H1 (cell line): Measurements from ENCODE around the gene ATG7. TPM values are rescaled to one million over a fixed set of nuclear protein-coding genes. Genes with fewer than 3 reads are reported as not detected.

Experiments used
- CTCF ChIA-PET: fragments of 300-600 bp; sonication (Branson Sonifier 250); formaldehyde crosslinking; loops from one replicate; lab custom pipeline; 2021; ENCODE audit not compliant: partially characterized antibody; lab: Charles Lee
- POLR2A ChIA-PET: fragments of 300-600 bp; sonication (Branson Sonifier 250); formaldehyde crosslinking; loops from one replicate; lab custom pipeline; 2021; ENCODE audit warnings: inconsistent platforms; ENCODE audit not compliant: partially characterized antibody; lab: Charles Lee
- DNase-seq, 2 experiments: peaks; one replicate each; pipeline versions ENCODE4 v3.0.0 to v3.0.0-alpha.2; 2010 to 2022; ENCODE audit warnings: low spot score in 2 of 2, low read depth in 1 of 2, mixed read lengths in 1 of 2
- FAIRE-seq: peaks from 2 replicates; lab custom pipeline; 2011; peaks lifted over from hg19 to GRCh38; lab: Jason Lieb, UNC
- H2AFZ ChIP-seq: 2 replicates; pipeline ENCODE4 v1.8.1; 2012; ENCODE audit warnings: low read length, inconsistent platforms
- H2AK5ac ChIP-seq: 2 replicates; pipeline ENCODE4 v1.6.1; 2013; ENCODE audit warnings: low read depth, low read length
- H2BK120ac ChIP-seq: replicated peaks from 2 replicates; pipeline ENCODE3; 2013; ENCODE audit warnings: low read depth, low read length, inconsistent platforms
- H2BK12ac ChIP-seq: 2 replicates; pipeline ENCODE4 v1.6.1; 2013; ENCODE audit warnings: low read depth, low read length
- H2BK15ac ChIP-seq: 2 replicates; pipeline ENCODE4 v1.6.1; 2013; ENCODE audit warnings: low read length
- H2BK20ac ChIP-seq: 2 replicates; pipeline ENCODE4 v1.6.1; 2013; ENCODE audit warnings: low read length
- H2BK5ac ChIP-seq: 2 replicates; pipeline ENCODE4 v1.6.1; 2013; ENCODE audit warnings: low read depth, low read length
- H3K14ac ChIP-seq: 2 replicates; pipeline ENCODE4 v1.6.1; 2013; ENCODE audit warnings: inconsistent platforms; ENCODE audit not compliant: insufficient read length
- H3K18ac ChIP-seq: 2 replicates; pipeline ENCODE4 v1.6.1; 2013; ENCODE audit warnings: low read length; ENCODE audit errors: extremely low read depth
- H3K23ac ChIP-seq: 2 replicates; pipeline ENCODE4 v1.6.1; 2013; ENCODE audit warnings: inconsistent platforms; ENCODE audit not compliant: insufficient read length
- H3K23me2 ChIP-seq: 2 replicates; pipeline ENCODE4 v1.6.1; 2013; ENCODE audit warnings: low read depth, low read length
- H3K27ac ChIP-seq: 2 replicates; pipeline ENCODE4 v1.6.1; 2011; ENCODE audit warnings: low read depth, low read length, inconsistent platforms
- H3K27me3 ChIP-seq, 4 experiments: replicated peaks in 1 of 4; 1 replicate in 1 of 4; 2 replicates in 3 of 4; pipeline versions ENCODE4 v1.6.1 to v1.8.1; 2011 to 2013; ENCODE audit warnings: low read length in 3 of 4, mild to moderate bottlenecking in 3 of 4, inconsistent platforms in 2 of 4, mixed read lengths in 2 of 4, moderate library complexity in 1 of 4; ENCODE audit not compliant: control insufficient read depth in 3 of 4, insufficient read depth in 3 of 4; ENCODE audit errors: extremely low read depth in 1 of 4
- H3K36me3 ChIP-seq, 4 experiments: 2 replicates each; pipeline versions ENCODE4 v1.6.1 to v1.8.1; 2011 to 2013; ENCODE audit warnings: mild to moderate bottlenecking in 4 of 4, low read length in 3 of 4, moderate library complexity in 2 of 4, control low read depth in 1 of 4, inconsistent platforms in 1 of 4; ENCODE audit not compliant: insufficient read depth in 4 of 4, control insufficient read depth in 2 of 4
- H3K4ac ChIP-seq: replicated peaks from 2 replicates; pipeline ENCODE3; 2013; ENCODE audit warnings: low read length, low read depth, mixed read lengths, inconsistent platforms; ENCODE audit not compliant: insufficient read length
- H3K4me1 ChIP-seq, 4 experiments: replicated peaks in 1 of 4; 1 replicate in 1 of 4; 2 replicates in 3 of 4; pipeline versions ENCODE4 v1.6.1 to v1.8.1; 2011 to 2013; ENCODE audit warnings: low read length in 3 of 4, inconsistent platforms in 2 of 4, mixed read lengths in 1 of 4; ENCODE audit not compliant: insufficient read depth in 4 of 4, control insufficient read depth in 3 of 4
- H3K4me2 ChIP-seq, 2 experiments: 2 replicates each; pipeline versions ENCODE4 v1.6.1 to v1.8.1; 2011 to 2013; ENCODE audit warnings: low read depth in 2 of 2, low read length in 2 of 2, control low read depth in 1 of 2, inconsistent platforms in 1 of 2, mild to moderate bottlenecking in 1 of 2; ENCODE audit not compliant: insufficient read depth in 1 of 2
- H3K4me3 ChIP-seq, 4 experiments: fragments of 200-600, 300-600 bp in 1 of 4; sonication (generic), shearing (Covaris generic), sonication (Bioruptor Twin) in 1 of 4; 2 replicates each; pipeline versions ENCODE4 v1.5.1 to v1.8.1; 2011 to 2016; ENCODE audit warnings: low read length in 4 of 4, low read depth in 3 of 4, control low read depth in 2 of 4, inconsistent platforms in 2 of 4, mild to moderate bottlenecking in 2 of 4, mixed read lengths in 1 of 4, moderate library complexity in 1 of 4; ENCODE audit not compliant: insufficient read depth in 2 of 4; ENCODE audit errors: extremely low read depth in 1 of 4
- H3K56ac ChIP-seq: replicated peaks from 2 replicates; pipeline ENCODE3; 2013; ENCODE audit warnings: low read depth, mild to moderate bottlenecking, mixed read lengths, low read length, inconsistent platforms; ENCODE audit not compliant: insufficient read length
- H3K79me1 ChIP-seq: 2 replicates; pipeline ENCODE4 v1.6.1; 2013; ENCODE audit warnings: low read depth, low read length, control low read depth
- H3K79me2 ChIP-seq, 2 experiments: 2 replicates each; pipeline versions ENCODE4 v1.6.1 to v1.8.1; 2012 to 2013; ENCODE audit warnings: low read length in 2 of 2, mild to moderate bottlenecking in 2 of 2, inconsistent platforms in 1 of 2; ENCODE audit not compliant: insufficient read depth in 2 of 2, control insufficient read depth in 1 of 2
- H3K9ac ChIP-seq, 4 experiments: replicated peaks in 1 of 4; 1 replicate in 1 of 4; 2 replicates in 3 of 4; pipeline versions ENCODE4 v1.6.1 to v1.8.1; 2011 to 2013; ENCODE audit warnings: low read depth in 3 of 4, low read length in 3 of 4, control low read depth in 2 of 4, mild to moderate bottlenecking in 2 of 4, moderate library complexity in 2 of 4, inconsistent platforms in 1 of 4; ENCODE audit errors: extremely low read depth in 1 of 4
- H3K9me3 ChIP-seq, 2 experiments: 2 replicates each; pipeline versions ENCODE4 v1.6.1 to v1.8.1; 2012 to 2013; ENCODE audit warnings: mild to moderate bottlenecking in 2 of 2, moderate library complexity in 2 of 2, control low read depth in 1 of 2, inconsistent platforms in 1 of 2, low read depth in 1 of 2, low read length in 1 of 2, mixed read lengths in 1 of 2; ENCODE audit not compliant: insufficient read depth in 2 of 2
- H4K20me1 ChIP-seq, 2 experiments: replicated peaks in 1 of 2; 2 replicates each; pipeline versions ENCODE3 to v1.8.1; 2011 to 2013; ENCODE audit warnings: inconsistent platforms in 2 of 2, low read length in 2 of 2, mild to moderate bottlenecking in 1 of 2; ENCODE audit not compliant: insufficient read depth in 2 of 2, control insufficient read depth in 1 of 2
- H4K5ac ChIP-seq: 2 replicates; pipeline ENCODE4 v1.6.1; 2013; ENCODE audit warnings: low read length, low read depth, mixed read lengths, inconsistent platforms; ENCODE audit not compliant: insufficient read length
- H4K8ac ChIP-seq: 2 replicates; pipeline ENCODE4 v1.8.0; 2013; ENCODE audit warnings: mild to moderate bottlenecking, moderate library complexity, low read length, inconsistent platforms; ENCODE audit not compliant: insufficient read depth; ENCODE audit errors: extremely low read depth
- H4K91ac ChIP-seq: replicated peaks from 2 replicates; pipeline ENCODE3; 2013; ENCODE audit warnings: low read length, mixed read lengths, inconsistent platforms; ENCODE audit not compliant: insufficient read length
- ASH2L ChIP-seq: fragments of 200-600, 300-600 bp; sonication (generic); IDR thresholded peaks from one replicate; pipeline ENCODE4 v1.7.1; 2017; ENCODE audit warnings: low read length
- BACH1 ChIP-seq: IDR thresholded peaks from 2 replicates; pipeline ENCODE4 v1.6.1; 2012; ENCODE audit warnings: low read length, improper control_type of control experiment
- BCL11A ChIP-seq, 2 experiments: IDR thresholded peaks; one replicate each; pipeline ENCODE4 v1.6.1; 2011; ENCODE audit warnings: low read depth in 2 of 2, low read length in 2 of 2, mild to moderate bottlenecking in 2 of 2
- CTBP2 ChIP-seq: IDR thresholded peaks from 2 replicates; pipeline ENCODE4 v1.7.0; 2011; ENCODE audit warnings: borderline replicate concordance, mild to moderate bottlenecking, moderate library complexity, mixed read lengths, low read length; ENCODE audit not compliant: insufficient read depth, insufficient read length
- GABPA ChIP-seq: IDR thresholded peaks from 2 replicates; pipeline ENCODE4 v1.6.1; 2011; ENCODE audit warnings: mild to moderate bottlenecking, low read length, moderate library complexity, borderline replicate concordance; ENCODE audit not compliant: insufficient read depth
- GTF2F1 ChIP-seq: IDR thresholded peaks from 2 replicates; pipeline ENCODE4 v1.6.1; 2012; ENCODE audit warnings: low read depth, low read length, improper control_type of control experiment, borderline replicate concordance
- JUND ChIP-seq: IDR thresholded peaks from 2 replicates; pipeline ENCODE4 v1.6.1; 2011; ENCODE audit warnings: mild to moderate bottlenecking, improper control_type of control experiment, low read length
- POLR2A ChIP-seq, 2 experiments: IDR thresholded peaks; 1 replicate in 1 of 2; 2 replicates in 1 of 2; pipeline ENCODE4 v1.6.1; 2011; ENCODE audit warnings: low read depth in 2 of 2, low read length in 2 of 2, mild to moderate bottlenecking in 2 of 2; ENCODE audit errors: control extremely low read depth in 1 of 2
- RFX5 ChIP-seq: IDR thresholded peaks from 2 replicates; pipeline ENCODE4 v1.6.1; 2011; ENCODE audit warnings: low read depth, low read length, improper control_type of control experiment, borderline replicate concordance
- SIN3A ChIP-seq, 2 experiments: IDR thresholded peaks in 1 of 2; conservative IDR thresholded peaks in 1 of 2; 2 replicates each; pipeline ENCODE4 v1.6.1; 2011 to 2012; ENCODE audit warnings: low read length in 2 of 2, improper control_type of control experiment in 1 of 2, low read depth in 1 of 2, mild to moderate bottlenecking in 1 of 2
- SP4 ChIP-seq: IDR thresholded peaks from 2 replicates; pipeline ENCODE4 v1.6.1; 2012; ENCODE audit warnings: low read length, inconsistent platforms
- SRF ChIP-seq: IDR thresholded peaks from 2 replicates; pipeline ENCODE4 v1.6.1; 2011; ENCODE audit warnings: mild to moderate bottlenecking, low read depth, low read length, moderate library complexity
- USF2 ChIP-seq: IDR thresholded peaks from 2 replicates; pipeline ENCODE4 v1.6.1; 2011; ENCODE audit warnings: low read length, improper control_type of control experiment
- WGBS, 2 experiments: shearing (Covaris generic) in 1 of 2; methylation state at CpG; one replicate each; pipeline versions ENCODE4 v1.1.6 to v1.1.7; 2013 to 2015; ENCODE audit warnings: low lambda C conversion rate in 2 of 2, mixed read lengths in 2 of 2, inconsistent platforms in 1 of 2, low coverage in 1 of 2, missing lambda C conversion rate in 1 of 2; ENCODE audit not compliant: insufficient replicate concordance in 2 of 2, insufficient coverage in 1 of 2, insufficient read length in 1 of 2; ENCODE audit errors: extremely low coverage in 1 of 2, missing lambda C conversion rate in 1 of 2; 5-methylcytosine and 5-hydroxymethylcytosine counted together
- polyA plus RNA-seq, 7 experiments: library from polyadenylated mRNA; depleted of rRNA in 3 of 7; stranded (reverse) in 5 of 7; unstranded in 2 of 7; fragments of >200 nt in 5 of 7; fragments of 200-250 nt in 2 of 7; gene quantifications; 1 replicate in 5 of 7; 2 replicates in 1 of 7; 4 replicates in 1 of 7; pipeline versions ENCODE4 v1.2.1 to v1.2.3, GENCODE V29; 2011 to 2013; ENCODE audit warnings: missing spikeins in 2 of 7, mixed read lengths in 2 of 7
- total RNA-seq: library from RNA; stranded (reverse); fragmentation: NEBNext Ultra II Directional; extraction: Animal tissue kit (Norgen Biotek cat#: 25700); gene quantifications from 2 replicates; pipeline ENCODE4 v1.2.1, GENCODE V29; 2021

The ATG7 gene
- total and polyA plus RNA-seq, 2 of the 8 experiments (the other 6 are each of a cell fraction or from before 2014, with no cell fraction given) = 15.0 to 19.1 TPM

GRCh38 chr3:11386465-11387113 is 114.4 kb downstream of the ATG7 start:
- Histone ChIP-seq H2BK12ac (no peak overlapping the region), H3K4ac (no peak overlapping the region), H3K9ac (no peak overlapping the region), H3K79me1 (no peaks in the 10 kb centered on the region), H2BK15ac (no peak overlapping the region), H3K18ac (no peak overlapping the region), H3K56ac (no peak overlapping the region), H3K23ac (no peak overlapping the region), H3K79me2 (no peaks in the 10 kb centered on the region), H4K20me1 (no peaks in the 10 kb centered on the region), H3K9me3 (no peaks in the 10 kb centered on the region), H2BK5ac (no peak overlapping the region), H3K4me3 (no peak overlapping the region), H3K4me2 (no peak overlapping the region), H3K23me2 (no peaks in the 10 kb centered on the region), H3K14ac (no peak overlapping the region), H4K91ac (no peak overlapping the region), H4K8ac (no peak overlapping the region), H2AFZ (no peak overlapping the region), H3K4me1 (peaks cover 0 to 7% (median 0%) of the 10 kb centered on the region in 4 experiments; a peak in 2 of 7 replicates), H3K27ac (no peak overlapping the region), H3K36me3 (no peaks in the 10 kb centered on the region), H2BK120ac (no peak overlapping the region), H2AK5ac (no peak overlapping the region), H4K5ac (no peak overlapping the region), H3K27me3 (no peaks in the 10 kb centered on the region), H2BK20ac (no peak overlapping the region)
- CTCF ChIA-PET = interaction anchor here (0.6 to 4.0 kb wide), 2 partner anchors 264 to 352 kb away, joined by 3 to 20 read pairs; no protein-coding TSS in a partner anchor
- POLR2A ChIA-PET = no interaction called here
- FAIRE-seq (no peak), DNase-seq (no peak)
- 83% methylated on average over 2 of the region's 2 CpGs; no CpG with 5 or more reads in 1 of the 2 experiments for whole genome bisulfite sequencing, 2 experiments
- TF ChIP-seq JUND = no peak
- no peak for TF ChIP-seq SRF
- no peak for TF ChIP-seq BACH1
- no peak for TF ChIP-seq GTF2F1
- TF ChIP-seq ASH2L = no peak
- TF ChIP-seq USF2 = no peak
- TF ChIP-seq BCL11A (IDR thresholded peaks at IDR 0.05; ENCODE audit: low read depth in 2 of 2, low read length in 2 of 2) = no peak
- TF ChIP-seq RFX5 = no peak
- no peak for TF ChIP-seq GABPA
- TF ChIP-seq POLR2A (IDR thresholded peaks at IDR 0.05; ENCODE audit: control extremely low read depth in 1 of 2, low read depth in 2 of 2, low read length in 2 of 2) = no peak
- no peak for TF ChIP-seq SP4
- no peak for TF ChIP-seq SIN3A (conservative IDR thresholded peaks at IDR 0.05 in 1 of 2, IDR thresholded peaks at IDR 0.05 in 1 of 2; ENCODE audit: low read depth in 1 of 2, low read length in 2 of 2)
- no peak for TF ChIP-seq CTBP2
